ENCODE results near the gene SGK2.
A peak's percentile ranks its signal among the peaks of the same experiment; 100 is the strongest.

Gene SGK2

DNA sequence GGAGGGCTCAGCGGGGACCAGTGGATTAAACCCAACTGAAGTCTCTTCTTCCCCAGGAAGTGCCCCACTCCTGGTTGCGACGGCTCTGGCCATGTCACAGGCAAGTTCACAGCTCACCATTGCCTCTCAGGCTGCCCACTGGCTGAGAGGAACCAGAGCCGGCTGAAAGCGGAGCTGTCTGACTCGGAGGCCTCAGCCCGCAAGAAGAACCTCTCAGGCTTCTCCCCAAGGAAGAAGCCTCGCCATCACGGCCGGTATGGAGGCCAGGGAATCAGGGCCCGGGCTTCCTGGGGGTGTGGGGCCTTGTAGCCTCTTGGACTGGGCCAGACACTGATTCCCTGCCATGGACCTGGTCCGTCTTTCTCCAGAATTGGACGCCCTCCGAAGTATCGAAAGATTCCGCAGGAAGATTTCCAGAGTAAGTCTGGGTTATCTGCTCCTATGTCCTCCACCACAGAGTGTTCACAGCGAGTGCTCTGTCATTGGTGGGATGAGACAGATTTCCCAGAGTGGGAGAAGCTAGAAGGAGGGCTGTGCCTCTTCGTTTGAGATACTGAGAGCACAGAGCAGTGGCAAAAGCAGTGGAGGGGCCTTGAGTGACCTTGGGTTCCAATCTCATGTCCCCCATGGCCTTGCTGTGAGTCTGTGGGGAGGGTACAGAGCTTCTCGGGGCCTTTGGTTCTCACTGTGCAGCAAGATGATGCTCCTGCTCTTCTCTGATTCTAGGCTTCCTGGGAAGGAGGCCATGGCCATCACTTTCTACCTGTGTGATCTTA lies 22.6 kb upstream of the SGK2 start:
- no peak for DNase-seq (ENCODE audit: low spot score)

DNA sequence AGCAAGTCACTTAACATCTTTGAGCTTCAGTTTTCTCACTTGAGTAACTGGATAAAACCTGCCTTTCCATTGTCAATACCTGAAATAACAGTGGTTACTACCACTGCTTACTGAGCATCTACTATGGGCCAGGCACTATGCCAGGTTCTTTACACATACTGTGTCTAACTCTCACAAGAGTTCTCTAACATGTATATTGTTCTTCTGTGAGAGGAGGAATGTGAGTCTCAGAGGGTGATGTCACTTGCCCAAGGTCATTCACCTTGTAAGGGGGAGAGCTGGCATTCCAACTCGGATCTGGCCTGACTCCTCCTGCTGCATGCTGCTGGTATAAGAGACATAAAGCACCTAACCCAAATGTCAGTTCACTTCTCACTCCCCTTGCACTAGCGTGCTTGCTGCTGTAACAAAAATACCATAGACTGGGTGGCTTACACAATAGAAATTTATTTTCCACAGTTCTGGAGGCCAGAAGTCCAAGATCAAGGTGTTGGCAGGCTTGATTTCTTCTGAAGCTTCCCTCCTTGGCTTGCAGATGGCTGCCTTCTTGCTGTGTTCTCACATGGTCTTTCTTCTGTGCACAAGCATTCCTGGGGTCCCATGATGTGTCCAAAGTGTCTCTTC lies 21.9 kb upstream of the SGK2 start:
- no peak for DNase-seq (ENCODE audit: low spot score)

DNA sequence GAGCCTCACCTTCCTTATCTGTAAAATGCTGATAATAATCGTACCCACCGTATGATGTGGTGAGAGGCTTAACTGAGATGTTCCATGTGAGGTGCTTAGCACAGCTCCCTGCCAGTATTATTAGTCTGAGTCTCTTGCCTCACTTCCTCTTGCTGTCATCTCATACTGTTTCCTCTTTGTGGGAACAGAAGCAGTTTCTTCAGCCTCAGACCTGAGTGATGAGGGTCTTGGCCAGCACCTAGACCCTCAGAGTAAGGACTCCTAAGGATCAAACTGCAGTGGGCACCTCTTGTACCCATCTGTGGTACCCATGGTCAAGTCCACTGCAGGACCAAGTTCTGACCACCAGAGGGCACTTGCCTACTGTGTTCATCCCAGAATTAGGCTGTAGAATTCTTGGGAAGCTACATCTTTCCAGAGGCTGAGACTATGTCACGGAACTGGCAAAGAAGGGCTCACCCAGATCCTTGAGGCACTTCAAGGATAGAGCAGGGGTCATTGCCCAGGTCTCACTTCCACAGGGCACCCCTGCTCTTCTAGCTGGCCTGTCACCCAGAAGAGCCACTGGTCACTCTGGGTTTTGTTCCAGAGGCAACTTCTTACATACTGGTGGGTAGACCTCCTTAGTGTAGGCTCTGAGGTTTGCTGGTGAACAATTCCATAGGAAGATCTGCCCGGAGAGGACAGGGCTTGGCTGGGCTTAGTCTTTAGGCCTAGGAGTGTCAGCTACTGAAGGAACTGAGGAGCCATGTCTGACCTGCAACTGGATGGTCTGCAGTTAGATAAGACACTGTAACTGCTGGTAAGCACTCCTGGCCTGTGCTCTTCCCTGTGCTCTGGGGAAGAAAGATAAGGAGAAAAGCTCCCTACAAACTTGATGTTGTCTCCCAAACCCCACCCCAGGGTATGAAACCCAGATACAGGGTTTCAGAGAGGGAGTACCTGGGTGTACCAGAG lies 20.6 kb upstream of the SGK2 start:
- DNase-seq (ENCODE audit: low spot score), result peak; percentile 56

DNA sequence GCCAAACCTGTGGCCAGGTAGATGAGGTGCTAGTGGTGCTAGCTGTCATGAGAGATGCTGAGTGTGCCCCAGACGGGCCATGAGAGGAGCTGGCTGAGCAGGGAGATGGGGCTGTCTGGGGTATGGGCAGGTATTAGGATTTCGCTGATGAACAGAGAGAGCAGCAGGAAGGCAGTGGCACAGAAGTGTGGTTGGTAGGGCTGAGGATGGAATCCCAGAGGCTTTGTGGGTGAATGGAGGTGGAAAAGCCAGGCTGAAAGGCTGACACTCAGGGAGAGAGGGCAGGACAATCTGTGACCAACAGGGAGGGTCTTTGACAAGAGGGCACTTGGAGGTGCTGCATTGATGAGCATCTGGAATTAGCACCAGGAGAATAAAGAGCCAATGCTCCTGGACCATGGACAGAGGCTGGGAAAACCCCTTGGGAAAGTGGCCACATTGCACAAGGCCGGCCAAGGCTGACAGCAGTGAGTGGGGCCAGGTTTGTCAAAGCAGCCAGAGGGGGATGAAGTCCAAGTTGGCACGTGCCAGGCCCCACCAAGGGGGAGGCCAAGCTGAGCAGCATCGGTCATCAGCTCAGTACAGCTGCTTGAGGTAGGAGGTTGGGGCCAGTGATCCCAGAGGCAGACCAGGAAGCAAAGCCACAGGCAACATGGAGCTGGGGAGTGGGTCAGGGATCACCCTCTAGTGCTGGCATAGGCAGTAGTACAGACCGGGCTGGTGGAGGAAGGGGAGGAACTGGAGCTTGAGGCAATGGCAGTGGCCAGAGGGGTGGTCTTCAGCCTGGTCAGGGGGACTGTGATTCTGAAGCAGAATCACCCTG lies 19.7 kb upstream of the SGK2 start:
- no peak for DNase-seq (ENCODE audit: low spot score)

DNA sequence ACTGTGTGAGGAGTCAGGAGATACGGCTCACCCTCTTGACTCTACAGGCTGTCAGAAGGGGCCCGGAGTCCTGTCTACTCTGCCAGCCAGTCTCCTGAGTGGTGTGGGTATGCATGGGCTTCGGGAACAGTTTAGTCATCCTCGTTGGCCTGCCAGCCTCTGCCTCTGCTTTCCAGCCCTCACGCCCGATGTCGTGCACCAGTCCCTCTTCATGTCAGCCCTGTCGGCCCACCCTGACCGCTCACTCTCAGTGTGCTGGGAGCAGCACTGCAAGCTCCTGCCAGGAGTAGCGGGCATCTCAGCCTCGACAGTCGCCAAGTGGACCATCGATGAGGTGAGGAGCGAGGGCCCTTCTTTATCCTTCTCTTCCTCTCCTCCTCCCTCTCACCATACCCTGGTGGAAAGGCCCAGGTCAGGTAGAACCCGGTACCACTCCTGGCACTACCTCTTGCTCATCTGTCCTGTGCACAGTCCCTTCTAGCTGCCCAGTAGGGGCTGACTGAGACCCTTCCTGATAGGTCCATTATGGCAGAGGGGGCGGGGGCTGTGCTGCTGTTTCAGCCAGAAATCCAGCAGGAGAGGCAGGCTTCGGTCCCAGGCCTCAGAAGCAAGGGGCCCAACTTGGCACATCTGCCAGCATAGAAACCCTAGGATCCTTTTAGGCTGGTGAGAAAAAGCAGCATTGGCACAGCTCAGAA lies 18.7 kb upstream of the SGK2 start:
- DNase-seq (ENCODE audit: low spot score), result no peak

DNA sequence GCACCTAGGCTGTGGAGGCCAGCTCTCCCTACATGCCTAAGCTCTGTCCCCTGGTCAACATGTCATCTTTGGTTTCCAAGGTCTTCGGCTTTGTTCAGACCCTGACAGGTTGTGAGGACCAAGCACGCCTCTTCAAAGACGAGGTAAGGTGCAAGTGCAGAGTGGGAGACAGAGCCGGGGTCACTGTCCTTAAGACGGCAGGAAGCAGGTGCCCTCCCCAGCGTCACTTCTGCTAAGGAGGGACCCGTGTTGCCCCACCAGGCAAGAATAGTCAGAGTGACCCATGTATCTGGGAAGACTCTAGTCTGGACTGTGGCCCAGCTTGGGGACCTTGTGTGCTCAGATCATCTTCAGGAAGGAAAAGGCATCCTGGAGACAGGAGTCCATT lies 18.2 kb upstream of the SGK2 start:
- no peak for DNase-seq (ENCODE audit: low spot score)

DNA sequence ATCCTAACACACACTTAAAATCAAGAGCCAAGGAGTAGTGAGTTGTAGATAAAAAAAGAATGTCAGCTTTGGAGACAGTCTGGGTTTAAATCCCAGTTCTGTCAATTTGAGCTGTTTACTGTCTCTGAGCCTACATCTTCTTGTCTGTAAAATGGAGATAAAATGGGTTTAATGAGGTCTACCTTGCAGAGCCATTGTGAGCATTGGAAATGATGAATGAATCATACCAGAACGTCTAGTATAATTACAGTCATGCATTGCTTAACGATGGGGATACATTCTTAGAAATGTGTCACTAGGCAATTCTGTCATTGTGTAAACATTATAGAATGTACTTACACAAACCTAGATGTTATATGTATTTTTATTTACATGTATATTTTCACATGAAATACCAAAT lies 17.6 kb upstream of the SGK2 start:
- no peak for DNase-seq (ENCODE audit: low spot score)

DNA sequence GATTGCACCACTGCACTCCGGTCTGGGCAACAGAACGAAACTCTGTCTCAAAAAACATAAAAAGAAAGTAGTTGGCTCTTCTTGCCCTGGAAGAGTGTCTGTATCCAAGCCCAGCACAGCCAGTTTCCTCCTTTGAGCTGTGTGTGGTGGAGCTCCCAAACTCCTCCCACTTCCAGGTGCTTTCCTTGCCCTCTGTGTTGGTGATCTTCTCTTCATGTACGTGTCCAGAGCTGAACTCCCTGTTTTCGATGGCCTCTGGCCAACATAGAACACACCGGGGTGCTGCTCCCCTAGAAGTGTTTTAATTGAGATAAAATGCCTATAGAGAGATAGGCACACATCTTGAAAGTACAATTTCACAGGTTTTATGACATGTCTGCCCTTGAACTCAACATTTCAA lies 16.7 kb upstream of the SGK2 start:
- DNase-seq (ENCODE audit: low spot score), result no peak

DNA sequence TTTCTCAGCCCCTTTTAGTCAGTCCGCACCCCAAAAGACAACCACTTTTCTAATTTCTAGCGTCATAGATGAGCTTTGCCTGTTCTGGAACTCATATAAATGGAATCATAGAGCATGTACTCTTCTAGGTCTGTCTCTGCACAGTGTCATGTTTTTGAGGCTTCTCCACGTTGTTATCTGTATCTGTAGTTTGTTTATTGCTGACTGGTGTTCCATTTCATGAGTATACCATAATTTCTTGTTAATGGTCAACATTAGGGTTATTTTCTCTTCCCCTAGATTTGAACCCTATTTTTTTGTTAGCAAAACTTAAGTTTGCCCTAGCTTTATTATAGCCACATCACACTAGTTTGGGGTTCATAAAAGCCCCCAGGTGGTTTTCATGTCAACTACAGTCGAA lies 16.2 kb upstream of the SGK2 start:
- DNase-seq (ENCODE audit: low spot score), result no peak

DNA sequence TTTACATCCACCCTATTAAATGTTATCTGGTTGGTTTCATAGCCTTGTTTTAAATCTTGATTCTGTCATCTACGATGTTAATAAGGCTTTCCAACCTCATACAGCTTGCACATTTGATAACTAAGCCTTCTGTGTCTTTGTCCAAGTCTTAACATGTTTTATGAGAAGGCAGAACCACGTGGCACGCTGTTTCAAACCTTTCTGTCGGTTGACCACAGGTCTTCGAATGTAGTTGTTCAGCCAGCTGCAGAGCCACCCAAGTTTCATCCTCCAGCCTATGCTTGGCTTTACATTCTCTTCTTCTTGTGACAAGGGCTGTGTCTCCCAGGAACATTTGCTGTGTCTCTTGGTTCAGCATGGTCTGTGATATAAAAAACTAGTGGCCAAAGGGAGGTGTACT lies 15.7 kb upstream of the SGK2 start:
- no peak for DNase-seq (ENCODE audit: low spot score)

DNA sequence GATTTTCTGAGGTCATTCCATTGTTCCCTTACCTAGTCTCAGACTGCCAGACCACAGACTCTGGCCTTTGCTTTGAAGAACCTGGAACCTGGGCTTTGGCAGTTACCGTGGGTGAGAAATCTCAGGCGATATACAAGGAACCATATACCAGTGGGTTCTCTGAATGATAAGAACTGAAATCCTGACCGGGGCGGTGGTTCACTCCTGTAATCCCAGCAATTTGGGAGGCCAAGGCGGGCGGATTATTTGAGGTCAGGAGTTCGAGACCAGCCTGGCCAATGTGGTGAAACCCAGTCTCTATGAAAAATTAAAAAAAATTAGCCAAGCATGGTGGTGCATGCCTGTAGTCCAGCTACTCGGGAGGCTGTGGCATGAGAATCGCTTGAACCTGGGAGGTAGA lies 14.3 kb upstream of the SGK2 start:
- no peak for DNase-seq (ENCODE audit: low spot score)

DNA sequence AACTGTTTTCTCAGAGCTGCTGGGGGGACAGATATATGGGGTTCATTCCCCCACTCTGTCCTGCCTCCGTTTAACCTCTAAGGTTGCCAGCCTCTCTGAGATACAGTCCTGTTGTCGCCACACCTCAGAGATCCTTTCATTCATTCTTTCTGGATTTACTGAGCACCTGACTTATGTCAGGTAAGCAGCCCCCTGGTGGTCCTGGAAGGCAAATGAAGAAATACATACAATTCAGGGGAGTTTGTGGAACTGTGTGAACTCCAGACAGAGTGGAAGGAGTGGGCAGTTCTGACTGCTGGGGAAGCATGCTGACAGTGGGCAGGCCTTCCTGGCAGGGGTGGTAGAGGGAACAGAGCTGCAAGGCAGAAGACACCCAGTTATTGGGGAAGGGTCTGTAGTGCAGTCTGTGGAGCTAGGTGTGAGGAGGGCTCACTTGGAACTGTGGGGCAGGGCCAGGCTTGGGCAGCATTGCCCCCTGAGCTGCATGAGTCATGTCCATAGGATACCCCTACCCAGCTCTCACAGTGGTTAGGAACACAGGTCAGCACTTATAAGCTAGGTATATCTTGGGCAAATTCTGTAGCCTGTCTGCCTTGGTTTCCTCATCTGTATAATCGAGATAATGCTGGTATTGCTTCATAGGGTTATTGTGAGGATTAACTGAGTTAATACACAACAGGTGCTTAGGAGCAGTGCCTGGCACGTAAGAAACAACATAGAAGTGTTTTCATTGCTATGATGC lies 12.8 kb upstream of the SGK2 start:
- no peak for DNase-seq (ENCODE audit: low spot score)

DNA sequence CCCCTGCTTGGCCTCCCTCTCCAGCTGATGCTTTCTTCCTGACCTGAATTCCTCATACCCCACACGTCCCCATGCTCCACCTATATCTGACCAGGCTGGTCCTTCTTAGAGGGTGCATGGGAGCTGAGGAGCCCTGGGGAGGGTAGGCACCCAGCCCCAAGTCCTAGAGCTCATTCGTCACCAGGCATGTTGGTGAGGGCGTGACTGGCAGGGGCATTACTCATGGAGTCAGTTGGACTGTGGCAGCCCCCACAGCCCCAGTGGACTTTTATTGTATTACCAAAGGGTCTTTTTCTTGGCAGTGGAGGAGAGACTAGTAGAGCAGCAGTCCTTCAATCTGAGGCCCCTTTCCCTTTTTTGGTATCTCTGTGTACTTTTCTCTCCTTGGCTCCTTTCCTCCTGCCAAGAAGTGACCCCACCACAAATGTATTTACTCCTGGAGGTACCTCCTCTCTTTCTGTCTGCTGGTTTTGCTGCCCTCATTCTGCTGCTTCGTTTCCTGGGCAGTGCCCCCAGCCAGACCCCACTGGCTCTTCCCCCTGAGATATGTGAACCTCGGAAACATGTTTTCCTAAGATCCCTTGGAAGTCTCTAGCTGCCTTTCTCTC lies 10.4 kb upstream of the SGK2 start:
- no peak for DNase-seq (ENCODE audit: low spot score)

DNA sequence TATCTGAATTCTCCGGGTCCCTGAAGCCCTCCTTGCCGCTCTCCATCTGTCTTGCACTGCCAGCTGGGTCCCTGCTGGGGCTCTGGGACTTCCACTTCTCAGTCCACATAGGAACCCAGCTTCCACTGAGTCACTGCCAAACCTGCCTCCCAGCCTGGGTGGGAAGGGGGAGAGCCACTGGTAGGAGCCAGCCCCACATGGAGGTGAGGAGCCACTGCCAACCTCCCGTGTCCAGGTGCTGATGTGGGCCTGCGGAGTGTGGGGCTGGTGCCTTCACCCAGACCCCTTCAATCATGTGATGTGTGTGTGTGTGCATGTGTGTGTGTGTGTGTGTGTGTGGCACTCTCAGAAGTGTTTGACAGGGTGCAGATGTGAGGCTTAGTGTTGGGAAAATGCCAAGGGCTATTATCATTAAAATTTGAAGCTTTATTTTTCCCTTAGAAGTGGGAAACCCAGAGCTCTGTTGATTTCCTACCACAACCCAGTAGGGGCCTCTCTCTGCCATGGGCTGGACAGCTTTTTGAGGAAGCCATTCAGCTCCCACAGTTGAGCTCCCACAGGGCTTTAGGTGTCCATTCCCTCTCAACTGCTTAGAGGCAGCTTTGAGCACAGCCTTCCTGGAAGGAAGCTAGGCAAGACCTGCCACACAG lies 9.3 kb upstream of the SGK2 start:
- no peak for DNase-seq (ENCODE audit: low spot score)

DNA sequence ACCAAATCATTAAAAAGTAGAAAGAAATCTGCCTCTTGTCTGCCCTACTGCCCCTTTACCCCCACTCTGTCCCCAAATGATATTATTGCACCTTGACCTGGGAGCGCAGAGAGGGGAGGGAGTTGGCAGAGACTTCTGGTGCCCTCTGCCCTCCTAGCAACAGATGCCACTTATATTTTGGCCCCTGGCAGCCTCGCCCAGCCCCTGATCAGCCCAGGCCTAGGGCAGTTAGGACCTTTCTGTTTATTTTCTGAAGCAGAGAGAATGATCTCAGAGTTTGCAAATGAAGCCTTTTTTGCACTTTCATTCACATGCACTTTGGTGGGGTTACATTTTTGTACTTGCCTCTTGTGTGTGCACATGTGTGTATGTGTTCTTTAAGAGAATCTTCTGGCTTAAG lies 8.4 kb upstream of the SGK2 start:
- DNase-seq (ENCODE audit: low spot score), result no peak

DNA sequence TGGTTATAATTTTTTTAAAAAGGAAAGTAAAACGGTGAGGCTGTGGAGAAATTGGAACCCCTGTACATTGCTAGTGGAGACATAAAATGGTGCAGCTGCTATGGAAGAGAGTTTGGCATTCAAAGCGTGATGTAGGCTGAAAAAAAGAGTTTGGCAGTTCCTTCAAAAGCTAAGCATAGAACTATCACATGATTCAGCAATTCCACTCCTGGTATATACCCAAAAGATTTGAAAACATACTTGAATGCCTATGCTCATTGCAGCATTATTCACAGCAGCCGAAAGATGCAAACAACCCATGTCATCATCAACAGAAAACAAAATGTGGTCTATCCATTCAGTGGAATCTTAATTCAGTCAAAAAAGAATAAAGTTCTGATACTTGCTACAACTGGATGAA lies 4.5 kb upstream of the SGK2 start:
- no peak for DNase-seq (ENCODE audit: low spot score)

DNA sequence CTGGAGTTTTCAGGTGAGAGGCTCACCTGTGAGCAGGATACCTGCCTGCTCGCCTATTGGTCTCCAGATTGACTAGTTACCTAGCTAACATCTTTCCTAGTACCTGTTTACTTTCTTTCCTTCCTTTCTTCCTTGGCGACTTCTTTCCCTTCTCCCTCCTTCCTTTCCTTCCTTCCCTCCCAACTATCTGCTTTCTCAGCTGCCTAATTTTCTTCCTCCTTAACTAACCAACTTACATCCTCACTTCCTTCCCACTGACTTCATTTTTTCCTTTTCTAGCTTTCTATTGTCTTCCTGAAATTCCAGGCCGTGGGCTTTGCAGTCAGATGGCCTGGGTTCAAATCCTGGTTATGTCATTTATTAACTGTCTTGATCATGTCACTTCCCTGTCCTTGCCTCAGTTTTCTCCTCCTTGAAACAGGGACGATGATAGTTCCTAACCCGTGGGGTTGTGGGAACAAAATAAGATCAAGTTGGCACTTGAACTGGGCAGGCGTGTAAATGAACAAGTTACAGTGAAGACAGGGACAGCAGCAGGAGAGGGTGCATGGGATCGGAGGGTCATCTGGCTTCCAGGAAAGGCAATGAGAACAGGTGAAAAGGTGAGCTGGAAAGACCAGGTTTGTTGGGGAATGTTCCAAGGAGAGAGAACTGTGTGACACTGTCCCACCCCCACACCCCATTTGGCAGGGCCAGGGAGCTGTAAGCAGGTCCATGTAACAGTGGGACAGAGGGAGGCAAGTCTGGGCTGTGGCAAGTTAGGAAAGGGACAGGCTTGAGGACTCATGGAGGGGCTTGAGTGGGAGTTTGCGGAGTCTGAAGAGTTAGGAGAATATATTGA lies 540 bp downstream of the SGK2 start:
- DNase-seq (ENCODE audit: low spot score), result no peak

DNA sequence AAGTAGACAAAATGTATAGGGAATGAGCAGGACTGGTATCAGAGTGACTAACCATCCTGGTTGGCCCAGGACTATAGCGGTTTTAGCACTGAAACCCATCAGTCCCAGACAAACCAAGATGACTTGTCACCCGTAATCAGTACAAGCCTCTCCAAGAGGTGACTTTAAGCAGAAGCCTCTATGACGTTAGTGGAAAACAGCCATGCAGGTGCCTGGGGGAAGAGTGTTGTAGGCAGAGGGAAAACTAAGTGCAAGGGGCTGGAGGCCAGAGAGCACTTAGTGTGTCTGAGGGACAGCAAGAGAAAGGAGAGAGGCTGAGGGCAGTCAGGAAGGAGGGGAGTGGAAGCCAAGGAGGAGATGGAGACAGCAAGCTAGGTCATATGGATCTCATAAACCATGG lies 2.1 kb downstream of the SGK2 start:
- no peak for DNase-seq (ENCODE audit: low spot score)

DNA sequence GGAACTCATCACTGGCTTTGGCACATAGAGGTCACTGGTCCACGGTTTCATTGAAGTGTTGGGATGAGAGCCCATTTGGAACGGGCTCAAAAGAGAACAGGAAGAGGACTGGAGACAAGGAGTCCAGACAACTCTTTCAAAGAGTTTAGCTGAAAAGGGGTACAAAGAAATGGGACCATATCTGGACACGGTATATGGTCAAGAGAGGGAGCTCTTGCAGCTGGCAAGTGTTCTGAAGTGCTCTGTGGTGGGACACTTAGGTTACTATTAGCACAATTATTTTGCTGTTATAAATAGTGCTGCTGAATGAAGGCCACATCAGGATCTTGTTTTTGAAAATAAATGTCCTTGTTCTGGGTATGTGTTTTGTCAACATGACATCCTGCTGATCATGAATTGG lies 4.6 kb downstream of the SGK2 start:
- DNase-seq (ENCODE audit: low spot score), result peak; percentile 9

Measured in globus pallidus (tissue), 1 donor.